Endothelial cell of umbilical vein (primary cell): ENCODE results near the gene KCNG3.

Source experiments
- EZH2 ChIP-seq: IDR thresholded peaks from 2 replicates; pipeline ENCODE4 v1.6.1; 2012; ENCODE audit warnings: borderline replicate concordance, low read depth, mild to moderate bottlenecking, moderate library complexity, low read length, inconsistent platforms; ENCODE audit not compliant: severe bottlenecking
- FOS ChIP-seq: IDR thresholded peaks from 2 replicates; pipeline ENCODE4 v1.6.1; 2011; ENCODE audit warnings: mild to moderate bottlenecking, low read length, moderate library complexity, borderline replicate concordance; ENCODE audit not compliant: insufficient read depth
- GATA2 ChIP-seq: IDR thresholded peaks from 2 replicates; pipeline ENCODE4 v1.7.0; 2011; ENCODE audit warnings: low read depth, mild to moderate bottlenecking, moderate library complexity, mixed read lengths, low read length; ENCODE audit not compliant: insufficient read length, insufficient read depth
- JUN ChIP-seq: IDR thresholded peaks from 2 replicates; pipeline ENCODE4 v1.6.1; 2011; ENCODE audit warnings: borderline replicate concordance, low read depth; ENCODE audit not compliant: insufficient read length, insufficient read depth
- POLR2A ChIP-seq: IDR thresholded peaks from 2 replicates; pipeline ENCODE4 v1.6.1; 2012; ENCODE audit warnings: low read depth, mild to moderate bottlenecking, control low read depth, low read length
- POLR2AphosphoS5 ChIP-seq: IDR thresholded peaks from 2 replicates; pipeline ENCODE4 v1.6.1; 2012; ENCODE audit warnings: low read depth, mild to moderate bottlenecking, control low read depth, low read length, moderate library complexity; ENCODE audit not compliant: insufficient read depth
- TF ChIP-seq, protein P1 (sequence below), 2 donors: IDR thresholded peaks; 1 replicate in 1 of 2; 2 replicates in 1 of 2; pipeline ENCODE4 v1.5.1; 2011; ENCODE audit warnings: low read length in 2 of 2, mild to moderate bottlenecking in 2 of 2, moderate library complexity in 2 of 2, control low read depth in 1 of 2, inconsistent platforms in 1 of 2, low read depth in 1 of 2; ENCODE audit not compliant: insufficient read depth in 1 of 2; ENCODE audit errors: extremely low read depth in 1 of 2

DNA sequence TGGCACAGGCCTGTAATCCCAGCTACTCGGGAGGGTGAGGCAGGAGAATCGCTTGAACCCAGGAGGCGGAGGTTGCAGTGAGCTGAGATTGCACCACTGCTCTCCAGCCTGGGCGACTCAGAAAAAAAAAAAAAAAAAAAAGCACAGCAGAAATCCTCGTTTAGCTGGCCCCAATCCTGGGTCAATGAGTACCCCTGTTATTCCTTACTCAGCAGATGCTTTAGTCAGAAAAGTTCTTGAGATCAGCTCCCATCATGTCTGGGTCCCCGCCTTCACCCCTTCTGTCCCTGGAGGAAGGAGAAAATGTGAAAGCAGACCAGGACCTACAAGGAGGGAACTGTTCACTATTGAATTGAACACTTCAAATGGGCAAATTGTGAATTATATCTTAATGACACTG is 16.4 kb upstream of the KCNG3 start:
- TF ChIP-seq, protein P1, sequence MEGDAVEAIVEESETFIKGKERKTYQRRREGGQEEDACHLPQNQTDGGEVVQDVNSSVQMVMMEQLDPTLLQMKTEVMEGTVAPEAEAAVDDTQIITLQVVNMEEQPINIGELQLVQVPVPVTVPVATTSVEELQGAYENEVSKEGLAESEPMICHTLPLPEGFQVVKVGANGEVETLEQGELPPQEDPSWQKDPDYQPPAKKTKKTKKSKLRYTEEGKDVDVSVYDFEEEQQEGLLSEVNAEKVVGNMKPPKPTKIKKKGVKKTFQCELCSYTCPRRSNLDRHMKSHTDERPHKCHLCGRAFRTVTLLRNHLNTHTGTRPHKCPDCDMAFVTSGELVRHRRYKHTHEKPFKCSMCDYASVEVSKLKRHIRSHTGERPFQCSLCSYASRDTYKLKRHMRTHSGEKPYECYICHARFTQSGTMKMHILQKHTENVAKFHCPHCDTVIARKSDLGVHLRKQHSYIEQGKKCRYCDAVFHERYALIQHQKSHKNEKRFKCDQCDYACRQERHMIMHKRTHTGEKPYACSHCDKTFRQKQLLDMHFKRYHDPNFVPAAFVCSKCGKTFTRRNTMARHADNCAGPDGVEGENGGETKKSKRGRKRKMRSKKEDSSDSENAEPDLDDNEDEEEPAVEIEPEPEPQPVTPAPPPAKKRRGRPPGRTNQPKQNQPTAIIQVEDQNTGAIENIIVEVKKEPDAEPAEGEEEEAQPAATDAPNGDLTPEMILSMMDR (IDR thresholded peaks at IDR 0.05; ENCODE audit: extremely low read depth in 1 of 2, insufficient read depth in 1 of 2, low read depth in 1 of 2, low read length in 2 of 2) = no peak
- TF ChIP-seq JUN (no peak), EZH2 (no peak), POLR2A (no peak), FOS (no peak), POLR2AphosphoS5 (no peak), GATA2 (no peak)
